GM19372 (cell line): ENCODE data around the gene KMT2E.

ENCODE experiments used
- ATAC-seq: cut with Tn5 transposase; IDR thresholded peaks from one replicate; pipeline ENCODE4 v1.9.1; 2021; ENCODE audit warnings: mild to moderate bottlenecking, low read depth, moderate library complexity; ENCODE audit not compliant: unreplicated experiment

Gene KMT2E

GRCh38 chr7:105156731-105157130 is 142.7 kb downstream of the KMT2E start:
- no peak for ATAC-seq

GRCh38 chr7:105157278-105157677 is 143.3 kb downstream of the KMT2E start:
- ATAC-seq, result no peak

- no peak for ATAC-seq
Observed at GRCh38 chr7:105161366-105161765, 147.4 kb downstream of the KMT2E start.
